ENCODE results near the gene EVA1C. TPM values are rescaled to one million over a fixed set of nuclear protein-coding genes. Genes with fewer than 3 reads are reported as not detected.
"Not testable (repeated sequence)": the region's sequence is repeated elsewhere in the genome, so short reads cannot be mapped to it uniquely, and the experiment has no call there.

The EVA1C gene
- total RNA-seq, 1 donor from 2014 or later, result 1.9 TPM

DNA sequence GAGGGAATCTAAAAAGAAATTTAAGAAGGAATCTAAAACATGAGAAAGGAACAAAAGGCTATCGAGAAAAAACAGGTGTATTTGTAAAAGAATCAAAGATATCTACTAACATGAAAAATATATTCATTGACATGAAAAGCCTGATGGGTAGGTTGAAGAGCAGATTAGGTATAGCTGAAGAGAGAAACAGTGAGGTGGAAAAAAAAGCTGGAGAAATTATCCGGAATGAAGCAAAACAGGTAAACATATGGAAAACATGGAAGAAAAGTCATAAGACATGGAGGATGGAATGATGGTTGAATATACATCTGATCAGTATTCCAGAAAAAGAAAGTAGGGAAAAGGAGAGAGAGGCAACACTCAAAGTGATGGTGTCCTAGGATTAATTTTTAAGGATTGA lies 9.6 kb downstream of the EVA1C start:
- intact Hi-C loops (cut with micrococcal nuclease), result no loop called here

DNA sequence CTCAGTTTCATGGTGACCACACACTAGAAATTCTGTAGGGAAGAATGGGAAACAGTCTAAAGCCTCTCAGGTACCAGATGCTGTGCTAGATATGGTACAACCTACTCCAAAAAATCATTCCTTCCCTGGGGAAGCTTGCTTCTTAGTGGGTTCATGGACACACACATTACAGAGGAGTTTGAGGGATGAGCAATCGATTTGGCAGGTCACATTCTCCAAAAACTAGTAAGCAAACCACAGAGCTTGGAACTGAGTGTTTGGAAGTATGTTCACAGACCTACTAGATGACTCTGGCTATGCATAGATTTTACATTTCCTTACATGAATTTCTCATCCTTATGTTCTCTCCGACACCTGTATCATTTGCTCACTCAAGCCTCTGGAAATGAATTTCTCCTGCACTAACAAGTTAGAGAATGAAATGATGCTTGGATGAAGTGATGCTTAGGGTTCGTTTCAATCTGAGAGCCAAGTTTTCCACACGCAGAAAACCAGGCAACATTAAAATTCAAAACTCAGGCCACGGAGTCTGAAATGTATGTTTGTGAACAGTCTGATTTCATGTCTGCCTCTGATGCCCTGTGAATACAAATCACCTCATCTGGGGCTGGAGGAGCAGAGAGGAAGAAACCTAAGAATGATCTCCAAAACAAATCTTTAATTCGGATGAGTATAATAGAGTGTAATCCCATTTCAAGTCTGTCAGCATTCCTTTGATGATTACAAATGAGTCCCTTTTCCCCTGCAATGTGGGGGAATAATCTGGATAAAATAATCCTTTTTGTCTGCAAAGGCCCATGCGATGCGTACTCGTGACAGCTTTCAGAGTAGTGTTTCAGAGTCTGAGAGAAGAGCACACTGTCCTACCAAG lies 11.0 kb downstream of the EVA1C start:
- intact Hi-C loops (cut with micrococcal nuclease), result no loop called here

DNA sequence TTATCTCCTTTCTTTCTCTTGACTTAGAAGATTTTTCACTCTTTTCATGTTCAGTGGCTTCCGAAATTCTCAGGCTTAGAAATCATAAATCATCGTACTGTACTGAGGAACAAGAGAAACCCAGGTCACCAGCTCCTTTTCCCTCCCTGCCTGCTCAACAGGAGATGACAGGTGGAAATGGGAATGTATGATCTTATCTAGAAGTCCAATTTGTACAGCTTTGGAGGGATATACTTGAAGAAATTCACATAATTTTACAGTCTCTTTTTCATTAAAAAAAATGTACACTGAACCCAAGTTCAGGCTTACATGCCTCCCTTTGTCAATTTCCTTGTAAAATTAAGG lies 11.7 kb downstream of the EVA1C start:
- intact Hi-C loops (cut with micrococcal nuclease), result no loop called here

DNA sequence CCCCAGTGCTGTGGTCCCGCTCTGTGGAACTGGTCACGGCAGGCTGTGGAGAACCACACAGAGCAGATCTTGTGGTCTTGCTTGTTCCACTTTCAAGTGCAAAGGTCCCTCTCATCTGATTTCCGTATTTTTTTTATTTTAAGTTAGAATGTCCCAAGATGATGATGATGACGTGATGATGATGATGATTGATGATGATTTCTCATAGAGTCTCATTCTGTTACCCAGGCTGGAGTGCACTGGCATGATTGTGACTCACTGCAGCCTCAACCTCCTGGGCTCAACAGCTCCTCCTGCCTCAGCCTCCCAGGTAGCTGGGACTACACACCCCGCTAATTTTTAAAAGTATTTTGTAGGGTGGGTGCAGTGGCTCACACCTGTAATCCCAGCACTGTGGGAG lies 12.2 kb downstream of the EVA1C start:
- intact Hi-C loops (cut with micrococcal nuclease), result no loop called here

DNA sequence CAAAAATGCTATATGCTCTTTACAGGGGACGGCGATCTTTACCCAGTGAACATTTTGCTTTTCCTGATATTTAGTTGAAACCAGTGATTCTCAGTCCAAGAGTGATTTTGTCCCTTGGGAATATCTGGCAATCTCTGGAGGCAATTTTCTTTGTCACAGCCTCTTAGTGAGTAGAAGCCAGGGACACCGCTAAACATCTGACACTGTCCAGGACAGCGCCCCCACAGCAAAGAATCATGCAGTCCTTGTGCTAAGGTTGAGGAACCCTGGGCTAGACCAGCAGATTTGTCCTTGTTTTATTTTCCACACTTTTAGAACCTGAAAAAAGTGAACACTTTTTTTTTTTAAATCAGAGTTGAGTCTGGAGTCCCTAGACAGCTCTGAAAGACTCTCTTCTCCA lies 13.1 kb downstream of the EVA1C start:
- intact Hi-C loops (cut with micrococcal nuclease), result no loop called here

DNA sequence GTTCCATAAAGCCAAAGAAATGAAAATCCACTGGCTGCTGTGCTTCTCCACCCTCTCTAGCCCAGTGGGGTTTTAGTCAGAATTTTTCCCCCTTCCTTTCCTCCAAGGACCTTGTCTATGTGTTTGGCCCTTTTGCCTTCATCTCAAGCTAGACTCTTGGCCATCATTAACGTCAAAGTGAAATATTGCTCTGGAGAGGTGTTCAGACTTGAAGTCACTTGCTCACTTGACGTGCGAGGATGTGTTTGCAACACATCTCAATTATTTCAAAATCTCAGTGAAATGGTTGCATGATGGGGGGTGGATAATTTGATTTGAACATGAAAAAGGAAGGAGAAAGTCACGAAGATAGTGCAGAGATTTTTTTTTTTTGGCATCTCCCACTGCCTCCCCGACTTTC lies 13.6 kb downstream of the EVA1C start:
- intact Hi-C loops (cut with micrococcal nuclease), result no loop called here

DNA sequence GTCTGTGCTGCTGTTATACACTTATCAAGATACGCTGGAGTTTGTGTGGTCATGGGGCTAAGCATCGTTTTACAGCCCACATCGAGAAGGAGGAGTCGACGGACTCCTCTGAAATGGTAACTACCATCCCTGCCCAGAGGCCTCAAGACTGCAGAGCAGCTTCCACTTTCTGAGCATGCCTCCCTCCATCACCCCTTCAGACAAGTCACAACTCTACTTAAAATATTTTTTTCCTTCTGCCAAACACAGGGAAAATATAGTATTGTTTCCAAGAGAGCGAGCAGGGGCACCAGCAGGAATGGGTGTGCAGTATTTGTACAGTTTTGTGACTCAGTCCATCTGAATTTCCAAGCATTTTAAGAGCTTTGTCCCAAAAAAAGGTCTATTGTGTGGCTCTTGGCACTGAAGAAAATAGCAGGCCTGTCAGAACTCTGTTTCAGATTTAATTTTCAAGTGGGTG lies 14.1 kb downstream of the EVA1C start:
- intact Hi-C loops (cut with micrococcal nuclease), result no loop called here

DNA sequence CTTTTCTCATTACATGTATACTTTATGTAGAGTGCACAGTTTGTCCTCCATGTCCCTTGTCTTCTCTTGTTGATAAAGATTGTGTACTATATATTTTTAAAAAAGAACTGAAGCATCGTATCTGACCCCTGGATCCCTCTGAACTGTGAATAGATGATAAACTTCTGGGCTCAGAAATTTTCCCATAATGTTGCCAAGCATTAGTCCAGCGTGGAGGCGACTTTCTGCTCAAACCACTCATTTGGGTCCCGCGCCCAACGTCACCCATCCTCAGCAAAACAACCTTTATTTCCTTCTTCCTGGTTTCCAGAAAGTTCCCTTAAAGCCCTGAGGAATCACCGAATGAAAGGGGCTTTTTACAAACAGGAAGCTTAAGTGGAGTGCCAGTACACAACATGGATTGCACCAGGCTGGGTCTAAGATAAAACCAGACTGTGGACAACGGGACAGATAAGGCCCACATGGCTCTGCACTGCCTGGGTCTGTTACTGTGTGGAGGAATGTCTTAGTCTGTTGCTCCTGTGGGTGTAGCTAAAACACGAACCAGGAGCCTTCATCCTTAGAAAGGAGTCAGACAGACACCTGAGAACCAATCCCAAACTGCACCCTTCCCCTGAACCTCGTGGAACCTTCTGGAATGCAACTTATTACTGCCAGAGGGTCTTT lies 15.6 kb downstream of the EVA1C start:
- intact Hi-C loops (cut with micrococcal nuclease), result no loop called here

DNA sequence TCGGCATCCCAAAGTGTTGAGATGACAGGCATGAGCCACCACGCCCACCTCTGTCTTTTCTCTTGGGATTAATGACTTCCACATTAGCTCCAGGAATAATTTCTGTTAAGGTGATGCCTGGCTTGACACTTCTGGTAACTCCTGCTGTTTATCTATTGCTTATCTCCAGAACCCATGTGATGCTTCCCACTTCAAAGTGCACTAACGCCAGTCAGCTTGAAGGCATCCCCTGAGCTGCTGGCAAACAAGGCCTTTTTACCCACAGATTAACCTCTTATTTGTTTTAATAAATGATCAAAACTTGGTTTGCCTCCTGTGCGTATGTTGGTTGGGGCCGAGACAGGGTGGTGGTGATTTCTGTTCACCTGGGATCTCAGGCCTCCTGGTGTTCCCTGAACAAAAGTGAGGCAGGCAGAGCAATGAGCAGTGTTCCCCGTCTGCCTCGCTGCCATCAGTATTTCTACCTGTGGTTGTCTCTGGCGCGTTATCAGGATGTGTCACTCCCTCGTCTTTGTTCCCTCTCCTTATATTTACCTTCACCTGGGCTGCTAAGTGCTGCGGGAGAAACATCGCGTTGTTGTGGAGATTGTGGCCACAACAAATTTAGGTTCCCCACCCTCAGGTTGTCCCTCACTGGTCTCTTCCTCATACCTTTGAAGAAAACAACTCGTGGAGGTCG lies 20.6 kb downstream of the EVA1C start:
- intact Hi-C loops (cut with micrococcal nuclease), result not testable (repeated sequence)

DNA sequence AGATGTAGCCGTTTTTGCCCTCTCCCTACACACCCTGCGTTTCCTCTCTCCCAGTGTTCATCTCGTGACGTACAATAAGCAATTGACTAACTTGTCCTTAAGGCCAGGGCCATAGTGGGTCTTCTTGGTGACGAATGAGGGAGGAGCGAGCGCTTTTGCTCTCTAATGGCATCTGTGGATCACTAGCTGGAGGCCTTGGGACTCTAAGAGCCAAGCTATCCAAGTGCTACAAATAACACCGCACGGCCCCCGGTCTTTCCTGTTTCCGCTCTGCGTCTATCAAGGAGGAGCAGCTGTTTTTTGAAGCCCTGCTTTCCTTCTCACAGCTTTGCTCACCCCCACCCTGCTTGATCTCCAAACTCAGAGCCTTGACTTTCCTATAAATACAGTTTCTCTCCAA lies 25.2 kb downstream of the EVA1C start:
- intact Hi-C loops (cut with micrococcal nuclease), result no loop called here

DNA sequence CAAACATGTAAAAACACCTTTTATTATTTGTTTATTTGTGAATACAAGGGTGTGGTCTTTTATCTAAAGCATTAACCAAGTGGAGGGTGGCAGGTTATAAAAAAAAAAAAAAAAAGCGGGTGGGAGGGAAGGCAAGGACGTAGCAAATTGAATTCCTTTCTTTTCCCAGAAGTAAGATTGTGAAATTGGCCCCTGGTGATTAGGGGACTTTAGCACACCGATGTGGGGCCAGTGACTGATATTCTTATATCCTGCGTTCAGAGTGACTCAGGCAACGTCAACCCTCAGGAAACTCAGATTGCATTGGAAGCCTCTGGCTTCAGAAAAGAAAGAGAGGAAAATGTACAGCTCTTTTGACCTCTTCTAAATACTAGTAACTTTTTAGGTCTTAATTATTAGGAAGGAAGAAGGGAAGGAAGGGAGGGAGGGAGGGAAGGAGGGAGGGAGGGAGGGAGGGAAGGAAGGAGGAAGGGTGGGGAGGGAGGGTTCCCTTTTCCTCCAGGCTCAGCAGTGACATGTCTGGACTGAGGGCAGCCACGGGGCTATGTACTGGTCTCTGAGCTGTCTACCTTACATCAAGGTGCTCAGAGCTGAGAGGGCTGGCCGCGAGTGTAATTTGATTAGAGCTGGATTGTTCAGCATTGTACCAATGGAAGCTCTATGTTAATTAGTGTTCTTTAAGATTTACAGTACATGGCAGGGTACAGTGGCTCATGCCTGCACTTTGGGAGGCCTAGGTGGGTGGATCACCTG lies 30.2 kb downstream of the EVA1C start:
- intact Hi-C loops (cut with micrococcal nuclease), result no loop called here

DNA sequence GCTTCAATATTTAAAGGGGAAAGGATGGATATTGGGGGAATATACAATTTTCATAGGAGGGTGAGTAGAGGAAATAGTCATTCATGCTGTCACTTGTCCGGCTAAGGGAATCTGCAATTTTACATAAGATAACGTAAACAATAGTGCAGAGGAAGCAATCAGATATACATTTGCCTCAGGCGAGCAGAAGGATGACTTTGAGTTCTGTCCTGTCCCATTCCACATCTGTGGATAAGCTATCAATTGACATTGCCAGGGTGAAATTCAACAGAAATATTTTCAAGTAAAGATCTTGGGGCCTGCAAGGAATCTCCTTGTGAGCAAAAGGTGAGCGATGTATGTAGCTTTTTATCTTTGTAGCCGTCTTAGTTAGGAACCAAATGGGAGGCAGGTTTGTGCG lies 32.6 kb downstream of the EVA1C start:
- intact Hi-C loops (cut with micrococcal nuclease), result no loop called here

DNA sequence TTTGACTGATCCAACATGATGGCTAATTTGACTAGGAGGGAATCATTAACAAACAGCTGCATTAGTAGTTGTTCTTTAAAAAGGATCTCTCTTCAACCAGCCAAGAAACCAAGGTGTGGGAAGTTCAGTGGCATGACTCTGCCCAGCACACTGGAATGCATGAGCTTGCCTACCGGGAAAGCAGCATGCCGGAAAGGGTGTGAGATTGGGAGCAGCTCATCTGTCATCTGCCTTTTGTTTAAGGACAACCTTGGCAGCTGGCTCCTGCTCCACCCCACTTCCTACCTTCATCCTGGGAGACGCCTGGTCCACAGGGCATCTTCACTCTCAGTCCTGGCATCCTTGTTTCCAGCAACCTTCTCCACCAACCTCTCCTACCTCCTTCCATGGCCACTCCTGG lies 33.9 kb downstream of the EVA1C start:
- intact Hi-C loops (cut with micrococcal nuclease), result not testable (repeated sequence)

DNA sequence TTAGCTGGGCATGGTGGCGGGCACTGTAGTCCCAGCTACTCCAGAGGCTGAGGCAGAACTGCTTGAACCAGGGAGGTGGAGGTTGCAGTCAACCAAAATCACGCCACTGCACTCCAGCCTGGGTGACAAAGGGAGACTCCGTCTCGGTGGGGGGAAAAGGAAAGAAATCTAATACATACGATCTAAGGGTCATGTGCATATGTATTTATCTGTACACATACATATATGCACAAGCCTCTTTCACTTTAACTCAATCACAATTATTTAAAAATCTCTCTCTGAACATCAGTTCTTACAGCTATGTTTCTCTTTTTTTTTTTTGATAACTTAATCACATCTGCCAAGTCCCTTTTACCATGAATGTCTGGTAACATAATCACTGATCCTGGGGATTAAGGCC lies 34.7 kb downstream of the EVA1C start:
- intact Hi-C loops (cut with micrococcal nuclease), result no loop called here

DNA sequence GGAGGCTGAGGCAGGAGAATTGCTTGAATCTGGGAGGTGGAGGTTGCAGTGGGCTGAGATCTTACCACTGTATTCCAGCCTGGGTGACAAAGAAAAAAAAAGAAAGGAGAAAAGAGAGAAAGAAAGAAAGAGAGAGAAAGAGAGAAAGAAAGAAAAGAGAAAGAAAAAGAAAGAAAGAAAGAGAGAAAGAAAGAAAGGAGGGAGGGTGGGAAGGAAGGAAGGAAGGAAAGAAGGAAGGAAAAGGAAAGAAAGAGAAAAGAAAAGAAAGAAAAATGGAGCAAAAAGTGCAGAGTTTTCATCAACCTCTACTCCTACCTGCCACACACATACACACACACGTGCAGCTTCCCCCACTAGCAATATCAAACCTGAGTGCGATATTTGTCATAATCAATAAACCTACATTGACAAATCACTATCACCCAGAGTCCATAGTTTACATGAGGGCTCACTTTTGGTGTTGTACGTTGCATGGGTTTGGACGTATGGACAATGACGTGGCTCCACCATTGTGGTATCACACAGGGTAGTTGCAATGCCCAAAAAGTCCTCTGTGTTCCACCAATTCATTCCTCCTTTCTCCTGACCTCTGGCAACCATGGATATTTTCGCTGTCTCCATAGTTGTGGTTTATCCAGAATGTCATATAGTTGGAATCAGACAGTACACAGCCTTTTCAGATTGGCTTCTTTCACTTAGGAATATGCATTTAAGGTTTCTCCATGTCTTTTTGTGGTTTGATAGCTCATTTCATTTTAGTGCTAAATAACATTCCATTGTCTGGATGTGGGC lies 36.5 kb downstream of the EVA1C start:
- intact Hi-C loops (cut with micrococcal nuclease), result no loop called here

DNA sequence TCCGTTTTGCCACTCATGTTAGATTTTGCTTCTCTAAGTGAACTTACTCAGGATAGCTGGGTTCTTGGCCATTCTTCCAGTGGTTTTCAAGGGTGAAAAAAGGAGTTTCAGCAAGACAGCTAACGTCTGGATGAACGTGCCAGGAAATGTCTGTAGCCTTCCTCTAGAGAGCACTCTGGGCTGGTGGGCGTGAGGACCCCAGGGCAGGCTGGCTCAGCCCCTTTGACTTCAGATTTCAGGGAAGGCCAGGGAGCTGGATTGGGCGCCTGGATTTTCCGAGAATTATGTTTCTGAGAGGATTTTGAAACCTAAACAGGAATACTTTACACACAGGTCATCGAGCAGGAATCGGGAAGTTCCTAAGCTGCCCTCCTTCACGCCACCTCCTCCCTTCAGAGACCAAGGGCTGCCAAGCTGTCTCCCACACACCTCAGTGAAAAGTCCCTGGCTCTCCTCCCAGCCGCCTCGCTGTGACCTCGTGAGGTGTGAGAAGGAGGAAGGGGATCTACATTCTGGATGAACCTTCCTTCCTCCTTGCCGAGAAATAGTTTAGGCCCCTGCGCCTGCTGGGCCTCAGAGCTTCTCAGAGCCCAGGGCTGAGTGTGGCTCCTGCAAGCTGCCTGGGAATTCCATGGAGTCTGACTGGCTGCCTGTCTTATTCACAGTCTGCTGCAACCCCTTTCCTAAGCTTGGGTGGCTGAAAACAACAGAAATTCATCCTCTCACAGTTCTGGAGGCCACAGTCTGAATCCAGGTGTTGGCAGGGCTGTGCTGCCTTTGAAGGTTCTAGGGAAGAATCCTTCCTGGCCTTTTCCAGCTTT lies 38.6 kb downstream of the EVA1C start:
- intact Hi-C loops (cut with micrococcal nuclease), result not testable (repeated sequence)

DNA sequence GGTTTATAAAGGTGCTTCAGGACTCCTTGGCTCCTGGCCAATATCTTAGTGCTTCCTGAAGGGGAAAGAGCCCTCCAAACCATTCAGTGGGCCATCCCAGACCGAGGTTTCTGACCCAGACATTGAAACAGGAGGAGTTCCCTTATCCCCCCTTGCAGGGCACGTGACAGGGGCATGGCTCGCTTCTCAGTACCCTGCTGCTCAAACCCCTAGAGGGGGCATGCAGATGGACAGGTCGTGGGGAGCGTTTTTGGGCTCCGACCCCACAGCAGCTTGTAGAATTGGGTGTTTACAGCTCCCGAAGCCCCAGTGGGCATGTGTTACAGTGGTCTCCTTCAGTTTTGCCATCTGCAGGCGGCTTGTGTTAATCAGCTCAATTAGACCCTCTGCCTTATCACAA lies 39.7 kb downstream of the EVA1C start:
- intact Hi-C loops (cut with micrococcal nuclease), result not testable (repeated sequence)

DNA sequence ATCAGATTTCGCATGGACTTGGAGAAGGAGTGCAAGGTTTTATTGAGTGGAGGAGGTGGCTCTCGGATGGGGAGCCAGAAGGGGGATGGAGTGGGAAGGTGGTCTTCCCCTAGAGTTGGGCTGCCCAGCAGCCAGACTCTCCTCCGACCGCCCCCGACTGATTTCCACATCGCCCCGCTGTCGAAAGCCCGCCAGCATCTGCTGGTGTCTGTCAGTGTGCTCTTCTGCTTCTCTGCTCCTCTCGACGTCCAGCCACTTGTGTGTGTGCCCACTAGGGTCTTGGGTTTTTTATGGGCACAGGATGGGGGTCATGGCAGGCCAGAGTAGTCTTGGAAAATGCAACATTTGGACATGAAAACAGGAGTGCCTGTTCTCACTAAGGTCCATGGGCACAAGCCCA lies 40.1 kb downstream of the EVA1C start:
- intact Hi-C loops (cut with micrococcal nuclease), result no loop called here

DNA sequence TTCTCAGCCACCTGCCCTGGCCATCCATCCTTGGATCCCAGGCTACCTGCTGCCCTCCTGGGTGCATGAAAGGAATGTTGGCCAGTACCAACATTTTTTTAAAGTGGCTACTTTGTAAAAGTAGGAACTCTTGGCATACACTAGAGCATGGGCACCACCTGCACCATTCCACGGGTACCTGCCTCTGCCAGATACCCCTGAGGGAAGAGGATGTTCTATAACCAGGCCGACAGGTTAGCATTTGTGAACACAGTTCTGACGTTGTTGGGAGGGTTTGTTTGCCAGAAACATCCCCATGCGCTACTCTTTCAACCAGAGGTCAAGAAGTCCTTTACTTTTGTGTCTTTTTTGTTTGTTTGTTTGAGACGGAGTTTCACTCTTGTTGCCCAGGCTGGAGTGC lies 43.0 kb downstream of the EVA1C start:
- intact Hi-C loops (cut with micrococcal nuclease), result no loop called here

DNA sequence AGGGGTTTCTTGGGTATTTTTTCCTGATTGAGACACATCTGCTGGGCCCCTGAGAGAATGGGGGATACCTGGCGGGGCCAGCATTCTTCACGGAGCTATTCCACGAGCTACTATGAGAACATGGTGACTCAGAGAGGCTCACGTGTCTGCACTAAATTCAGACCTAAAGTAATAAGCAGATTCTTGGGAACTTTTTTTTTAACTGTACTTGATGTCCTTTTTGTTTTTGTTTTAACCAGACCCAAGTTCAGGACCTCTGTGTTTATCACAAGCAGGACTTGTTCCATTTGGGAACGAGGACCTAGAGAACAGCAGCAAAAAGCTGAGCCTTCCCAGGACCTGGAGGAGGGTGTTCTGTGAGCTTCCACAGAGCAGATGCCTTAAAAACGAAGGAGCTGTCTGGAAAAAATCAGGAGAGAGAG lies 44.0 kb downstream of the EVA1C start:
- intact Hi-C loops (cut with micrococcal nuclease), result no loop called here
